GM18502 (cell line): ENCODE measurements around the gene ALDH3A1.

Experiments used
- ATAC-seq: cut with Tn5 transposase; IDR thresholded peaks from one replicate; pipeline ENCODE4 v1.9.1; 2021; ENCODE audit warnings: mild to moderate bottlenecking; ENCODE audit not compliant: unreplicated experiment, poor library complexity

Gene ALDH3A1

DNA sequence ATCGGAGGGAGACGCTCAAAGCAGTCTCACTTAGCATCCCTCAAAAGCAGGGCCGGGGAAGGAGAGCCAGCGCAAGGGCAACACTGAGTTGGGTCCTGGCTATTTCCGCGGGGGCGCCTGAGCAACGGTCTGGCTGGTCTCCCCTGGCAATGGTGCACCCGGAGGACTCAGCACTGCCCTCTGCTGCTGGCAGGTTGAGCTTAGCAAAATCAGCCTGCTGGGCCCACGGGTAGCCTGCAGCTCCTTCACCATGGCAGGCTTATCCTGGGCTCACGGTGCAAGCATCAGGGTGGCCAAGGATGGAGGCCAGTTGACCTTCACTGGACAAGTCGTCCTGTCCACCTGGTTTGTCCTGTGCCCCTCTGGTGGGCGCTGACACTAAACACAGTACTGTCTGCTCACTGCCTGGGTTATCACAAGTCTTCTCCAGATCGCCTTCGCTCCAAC is 14.4 kb upstream of the ALDH3A1 start:
- no peak for ATAC-seq

DNA sequence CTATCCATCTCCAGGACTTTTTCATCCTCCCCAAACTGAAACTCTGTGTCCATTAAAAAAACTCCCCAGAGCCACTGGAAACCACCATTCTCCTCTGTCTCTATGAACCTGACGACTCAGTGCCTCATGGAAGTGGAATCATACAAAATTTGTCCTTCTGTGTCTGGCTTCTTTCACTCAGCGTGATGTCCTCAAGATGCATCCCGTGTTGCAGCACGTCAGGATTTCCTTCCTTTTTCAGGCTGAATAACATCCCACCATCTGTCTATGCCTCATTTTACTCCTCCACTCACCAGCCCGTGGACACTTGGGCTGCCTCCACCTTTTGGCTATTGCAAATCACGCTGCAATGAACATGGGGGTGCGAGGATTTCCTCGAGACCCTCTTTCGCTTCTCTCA is 12.6 kb upstream of the ALDH3A1 start:
- ATAC-seq, result no peak

DNA sequence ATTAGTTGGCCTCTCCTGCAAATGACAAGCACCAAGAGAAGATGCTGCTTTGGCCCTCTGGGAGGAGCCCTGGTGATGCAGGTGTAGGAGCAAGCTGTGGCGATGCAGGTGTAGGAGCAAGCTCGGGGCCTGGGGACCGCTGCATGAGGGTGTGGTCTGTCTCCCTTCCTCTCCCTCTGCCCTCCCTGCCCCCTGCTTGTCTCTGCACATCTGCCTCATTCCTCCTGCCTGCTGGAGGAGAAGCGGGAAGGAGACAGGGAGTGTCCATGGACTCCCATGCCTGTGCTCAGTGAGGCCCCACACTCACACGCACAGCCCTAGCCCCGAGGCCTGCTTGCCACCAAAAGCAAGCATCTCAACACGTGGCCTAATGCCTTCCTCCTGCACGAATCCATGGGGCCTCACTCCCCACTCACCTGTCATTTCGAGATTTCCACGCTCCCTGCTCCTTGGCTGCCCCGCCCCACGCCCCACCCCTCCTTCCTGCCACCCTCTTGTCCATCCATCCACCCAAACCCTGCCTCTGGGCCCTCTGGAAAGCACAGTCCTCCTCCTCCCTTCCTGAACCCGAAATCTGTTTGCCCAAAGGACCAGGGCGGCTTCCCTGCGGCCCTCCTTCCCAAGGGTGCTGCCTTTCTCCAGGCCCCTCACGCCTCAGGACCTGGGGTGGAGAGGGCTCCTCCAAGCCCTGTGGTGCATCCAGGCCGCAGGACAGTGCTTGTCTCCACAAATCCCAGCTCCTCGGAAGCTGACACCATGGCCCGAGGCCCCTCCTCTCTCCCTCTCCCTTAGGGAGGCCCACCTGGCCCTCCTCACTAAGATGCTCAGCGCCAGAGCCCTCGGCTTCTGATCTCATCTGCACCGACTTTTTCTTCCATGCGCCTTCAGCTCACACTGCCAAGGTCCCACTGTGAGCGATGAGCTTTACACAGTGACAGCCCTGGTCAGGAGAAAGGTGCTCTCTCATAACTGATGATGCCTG is 11.8 kb upstream of the ALDH3A1 start:
- ATAC-seq, result no peak

DNA sequence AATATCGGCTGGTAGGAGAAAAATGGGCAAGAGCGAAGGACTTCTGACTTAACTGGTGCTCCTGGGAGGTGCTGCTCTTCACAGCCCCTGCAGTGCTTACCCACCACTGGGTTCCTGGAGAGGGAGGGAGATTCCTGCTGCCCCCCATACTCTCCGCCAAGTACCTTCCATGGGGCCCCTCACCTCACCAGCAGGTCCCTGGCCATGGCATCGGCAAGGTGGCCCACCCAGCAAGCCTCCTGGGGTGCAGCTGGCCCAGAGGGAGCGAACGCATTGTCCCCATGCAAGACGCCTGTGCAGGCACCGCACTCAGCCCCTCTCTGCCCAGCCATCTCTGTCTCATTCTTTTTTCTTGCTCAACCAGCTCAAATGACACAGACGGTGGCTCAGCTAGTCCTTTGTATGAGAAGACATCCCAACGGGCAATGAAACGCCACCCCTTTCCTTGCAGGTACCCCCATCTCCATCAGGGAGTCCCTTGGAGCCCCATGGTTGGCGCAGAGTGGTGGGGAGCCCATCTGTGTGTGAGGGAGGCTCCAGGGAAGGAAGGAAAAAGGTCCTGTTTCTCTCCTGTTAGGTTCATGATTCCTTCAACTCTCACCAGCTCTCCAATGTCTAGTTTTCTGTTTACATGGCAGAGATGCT is 9.6 kb upstream of the ALDH3A1 start:
- no peak for ATAC-seq

DNA sequence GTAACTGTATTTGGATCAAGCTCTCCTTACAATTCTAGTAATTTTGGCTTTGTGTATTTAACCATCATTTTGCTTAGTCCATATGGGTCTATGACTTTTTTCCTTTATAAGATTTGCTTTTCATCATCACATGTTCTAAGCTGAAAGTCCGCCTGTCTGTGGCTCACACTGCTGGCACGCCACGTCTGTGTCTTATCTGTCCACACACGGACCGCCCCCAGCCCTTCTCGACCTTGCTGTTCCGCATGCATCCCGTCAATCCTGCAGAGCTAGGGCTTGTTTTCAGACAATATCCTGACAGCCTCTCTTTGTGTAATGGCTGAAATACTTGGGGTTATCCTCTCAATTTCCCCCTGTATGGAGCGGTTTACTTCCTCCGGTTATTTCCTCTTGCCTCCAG is 8.4 kb upstream of the ALDH3A1 start:
- ATAC-seq, result no peak

DNA sequence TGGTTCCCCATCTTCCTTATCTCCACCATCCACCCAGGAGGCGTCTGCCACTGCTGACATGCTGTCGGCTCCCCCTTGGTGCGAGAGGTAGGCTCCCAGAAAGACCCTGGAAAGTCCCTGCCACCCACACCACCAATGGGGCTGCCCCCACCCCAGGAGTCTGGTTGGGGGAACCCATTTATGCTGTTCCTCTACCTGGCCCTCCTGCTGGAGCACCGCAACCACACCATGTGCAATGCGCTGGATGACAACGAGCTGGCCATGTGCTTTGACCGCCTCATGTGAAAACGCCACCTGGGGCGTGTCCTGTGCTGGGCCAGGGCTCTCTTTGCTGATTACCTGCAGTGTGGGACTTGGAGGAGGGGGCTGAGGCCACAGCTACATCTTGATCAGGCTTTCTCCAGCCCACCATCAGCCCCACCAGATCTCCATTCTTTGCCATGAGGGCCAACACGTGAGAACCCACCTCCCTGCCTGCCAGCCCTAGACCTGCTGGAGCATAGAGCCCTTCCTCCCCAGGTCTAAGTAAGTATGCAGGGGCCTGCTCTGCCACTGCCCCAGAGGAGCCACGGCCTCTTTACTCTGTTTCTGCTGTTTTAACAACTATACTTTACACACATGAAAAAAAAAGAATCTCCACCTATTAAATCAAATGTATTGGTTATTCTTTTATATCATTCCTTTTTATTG is 7.9 kb upstream of the ALDH3A1 start:
- ATAC-seq, result no peak

DNA sequence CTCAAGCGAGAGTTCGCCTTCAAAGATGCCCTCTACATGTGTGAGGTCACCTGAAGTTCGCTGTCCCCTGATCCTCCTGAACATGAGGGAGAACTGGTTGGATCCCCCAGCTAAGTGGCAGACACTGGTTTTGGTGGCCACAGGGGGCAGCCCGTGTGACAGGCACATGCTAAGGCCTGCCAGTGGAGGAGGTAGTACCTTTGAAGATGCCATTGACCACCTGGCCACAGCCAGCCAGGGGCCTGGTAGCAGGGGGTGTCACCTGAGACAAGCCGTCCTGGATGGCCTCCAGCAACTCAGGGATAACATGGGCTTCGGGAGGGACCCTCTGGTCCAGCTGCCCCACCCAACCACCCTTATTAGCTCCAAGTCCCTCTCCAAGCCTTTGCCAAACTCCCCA is 7.3 kb upstream of the ALDH3A1 start:
- ATAC-seq, result no peak

DNA sequence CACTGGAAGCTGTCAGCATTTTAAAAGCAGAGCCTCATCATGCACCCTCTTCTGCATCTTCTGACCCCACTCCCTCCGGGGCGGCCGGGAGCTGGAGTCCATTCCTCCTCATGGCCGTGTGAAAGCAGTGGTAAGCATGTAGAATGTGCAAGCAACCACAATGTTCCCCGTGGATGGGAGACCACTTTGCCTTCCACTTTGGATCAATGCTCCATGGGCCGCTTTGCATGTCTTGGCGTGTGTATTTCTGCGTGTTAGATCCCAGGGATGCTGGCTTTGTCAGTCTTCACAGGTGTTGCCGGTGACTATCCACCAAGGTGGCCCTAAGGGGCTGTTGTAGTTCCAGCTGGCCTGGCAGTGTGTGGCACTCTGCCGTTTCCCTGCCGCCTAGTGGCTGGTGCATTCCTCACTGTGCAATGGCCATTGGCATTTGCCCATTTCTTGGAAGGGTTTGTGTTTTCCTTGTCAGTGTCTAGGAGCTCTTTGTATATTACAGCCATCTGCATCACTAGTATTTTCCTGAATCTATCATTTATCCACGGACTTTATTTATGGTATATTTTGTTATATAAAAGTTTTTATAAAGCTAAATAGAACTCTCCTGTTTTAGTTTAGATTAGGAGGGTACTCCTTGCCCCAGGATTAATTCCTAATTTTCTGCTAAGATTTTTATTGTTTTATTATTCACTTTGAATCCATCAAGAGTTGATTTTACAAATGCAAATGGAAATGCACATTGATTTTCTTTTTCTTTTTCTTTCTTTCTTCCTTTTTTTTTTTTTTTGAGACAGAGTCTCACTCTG is 5.8 kb upstream of the ALDH3A1 start:
- ATAC-seq, result no peak

DNA sequence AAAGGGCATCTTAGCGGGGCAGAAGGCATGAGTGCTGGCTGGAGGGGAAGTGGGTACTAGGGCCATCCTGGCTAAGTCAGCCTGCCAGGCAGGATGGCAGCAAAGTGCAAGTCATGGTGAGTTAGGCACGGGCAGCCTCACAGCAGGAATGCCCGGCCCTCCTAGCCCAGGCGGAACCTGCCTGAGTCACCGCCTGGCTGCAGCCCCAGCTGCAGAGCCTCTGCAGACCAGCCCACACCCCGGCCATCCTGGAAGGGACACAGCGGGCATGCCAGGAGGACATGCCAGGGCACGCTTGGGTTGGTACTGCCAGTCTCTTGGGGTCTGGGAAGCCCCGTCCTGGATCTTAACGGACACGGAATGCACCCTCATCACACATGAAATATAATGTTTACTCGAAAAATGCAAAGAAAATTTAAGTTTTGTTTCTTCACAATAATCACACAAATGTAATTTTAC is 5.0 kb upstream of the ALDH3A1 start:
- ATAC-seq, result no peak

DNA sequence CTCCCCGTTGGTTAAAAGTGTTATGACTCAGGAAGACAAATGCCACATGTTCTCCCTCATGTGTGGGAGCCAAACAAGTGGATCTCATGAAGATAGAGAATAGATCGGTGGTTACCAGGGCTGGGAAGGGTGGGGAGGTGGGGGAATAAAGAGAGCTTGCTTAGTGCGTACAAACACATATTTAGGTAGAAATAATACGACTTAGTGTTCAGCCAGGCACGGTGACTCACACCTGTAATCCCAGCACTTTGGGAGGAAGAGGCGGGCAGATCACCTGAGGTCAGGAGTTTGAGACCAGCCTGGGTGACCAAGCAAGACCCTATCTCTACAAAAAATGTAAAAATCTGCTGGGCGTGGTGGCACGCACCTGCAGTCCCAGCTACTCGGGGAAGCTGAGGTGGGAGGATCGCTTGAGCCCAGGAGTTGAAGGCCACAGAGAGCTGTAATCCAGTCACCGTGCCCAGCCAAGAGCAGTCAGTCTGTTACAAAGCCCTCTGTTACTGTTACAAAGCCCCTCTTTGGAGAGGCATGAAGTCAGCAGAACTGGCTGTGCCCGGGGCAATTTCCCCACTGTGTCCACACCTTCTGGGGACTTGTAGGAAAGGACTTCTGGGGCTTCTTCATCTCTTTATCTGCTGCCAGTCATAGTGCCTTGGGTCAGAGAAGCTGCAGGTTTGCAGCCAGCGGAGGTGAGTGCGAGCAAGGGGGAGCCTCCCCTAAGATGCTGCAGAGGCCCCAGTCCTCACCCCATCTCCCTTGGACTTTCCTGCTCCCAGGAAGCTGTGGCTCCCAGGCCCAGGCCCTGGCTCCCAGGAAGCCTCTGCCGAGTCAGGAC is 4.3 kb upstream of the ALDH3A1 start:
- no peak for ATAC-seq

DNA sequence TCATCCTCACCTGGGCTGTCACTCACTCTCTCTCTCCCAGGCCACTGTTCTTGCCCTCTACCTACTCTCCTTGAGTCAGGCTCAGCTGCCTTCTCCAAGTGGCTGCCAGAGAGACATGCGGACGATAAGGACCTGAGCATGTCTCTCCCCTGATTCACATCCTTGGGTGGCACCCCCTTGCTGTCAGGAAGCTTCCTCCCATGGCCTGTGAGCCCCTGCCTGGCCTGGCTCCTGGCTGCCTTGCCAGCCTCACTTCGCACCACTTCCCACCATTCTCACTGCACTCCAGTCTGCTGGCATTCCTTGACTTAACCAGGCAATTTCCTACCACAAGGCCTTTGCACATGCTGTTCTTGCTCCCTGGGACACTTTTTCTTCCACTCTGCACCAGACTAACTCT is 2.7 kb upstream of the ALDH3A1 start:
- ATAC-seq, result no peak

DNA sequence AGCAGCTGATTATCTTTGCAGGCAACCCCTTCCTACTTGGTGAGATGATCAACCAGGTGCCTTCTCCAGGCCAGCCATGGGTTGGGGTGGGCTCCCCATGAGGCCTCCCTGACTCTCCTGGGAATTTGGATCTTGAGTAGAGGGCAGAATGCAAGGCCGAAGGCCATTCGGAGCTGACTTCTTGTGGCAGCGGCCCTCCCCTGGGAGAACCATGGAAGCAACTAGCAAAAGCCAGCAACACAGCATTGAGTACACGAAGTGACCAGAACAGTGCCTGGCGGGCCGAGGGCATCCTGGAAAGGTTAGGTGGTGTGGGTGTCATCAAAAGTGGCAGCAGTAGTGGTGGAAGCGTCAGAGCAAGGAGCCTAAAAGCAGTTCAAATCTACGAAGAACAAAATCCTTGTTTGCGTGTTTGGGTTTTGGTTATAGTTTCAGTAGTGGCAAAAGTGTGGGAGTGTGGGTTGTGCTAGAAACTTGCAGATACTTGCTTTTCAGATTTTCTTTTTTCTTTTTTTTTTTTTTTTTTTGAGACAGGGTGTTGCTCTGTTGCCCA is 2.0 kb upstream of the ALDH3A1 start:
- no peak for ATAC-seq

DNA sequence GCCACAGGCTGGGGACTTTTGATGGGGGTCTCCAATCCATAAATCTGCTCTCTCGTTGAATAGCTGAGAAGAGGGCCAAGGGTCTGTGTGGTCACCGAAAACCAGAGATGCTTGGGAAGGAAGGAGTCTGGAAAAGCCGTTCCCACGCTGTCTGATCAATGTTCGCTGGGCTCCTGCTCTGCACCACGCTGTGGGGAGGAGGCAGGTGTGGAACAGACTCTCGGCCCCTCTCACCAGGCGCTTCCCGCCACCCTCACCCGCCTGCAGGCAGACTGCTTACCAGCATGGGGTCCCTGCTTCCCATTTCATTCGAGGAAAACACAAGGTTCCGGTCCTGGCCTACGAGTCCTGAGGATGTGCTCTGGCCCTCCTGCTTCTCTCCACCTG is 702 bp upstream of the ALDH3A1 start:
- ATAC-seq, result no peak

DNA sequence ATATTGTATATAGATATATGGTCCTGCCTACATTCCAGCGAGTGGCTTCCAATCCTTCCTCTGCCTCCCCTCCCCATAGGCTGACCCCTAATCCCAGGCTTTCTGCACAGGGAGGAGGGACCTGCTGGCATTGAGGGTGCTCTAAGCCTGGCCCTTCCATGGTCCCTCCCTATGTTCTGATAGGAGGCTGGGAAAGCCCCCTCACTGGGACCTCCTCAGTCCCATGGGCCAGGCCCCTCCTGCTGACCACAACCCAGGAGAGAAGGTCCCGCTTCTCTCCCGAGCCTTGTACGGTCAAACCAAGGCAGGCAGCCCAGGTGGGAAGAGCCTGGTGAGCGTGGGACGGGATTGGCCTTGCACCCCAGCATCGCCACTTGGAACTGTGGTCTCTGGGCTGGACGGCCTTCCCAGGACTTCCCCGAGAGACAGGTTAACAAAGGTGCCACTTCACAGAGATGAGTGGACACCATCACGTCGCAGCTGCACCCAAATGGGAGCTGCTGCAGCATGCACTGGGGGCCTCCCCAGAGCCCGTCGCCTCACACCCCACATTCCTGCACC is 859 bp downstream of the ALDH3A1 start:
- no peak for ATAC-seq

DNA sequence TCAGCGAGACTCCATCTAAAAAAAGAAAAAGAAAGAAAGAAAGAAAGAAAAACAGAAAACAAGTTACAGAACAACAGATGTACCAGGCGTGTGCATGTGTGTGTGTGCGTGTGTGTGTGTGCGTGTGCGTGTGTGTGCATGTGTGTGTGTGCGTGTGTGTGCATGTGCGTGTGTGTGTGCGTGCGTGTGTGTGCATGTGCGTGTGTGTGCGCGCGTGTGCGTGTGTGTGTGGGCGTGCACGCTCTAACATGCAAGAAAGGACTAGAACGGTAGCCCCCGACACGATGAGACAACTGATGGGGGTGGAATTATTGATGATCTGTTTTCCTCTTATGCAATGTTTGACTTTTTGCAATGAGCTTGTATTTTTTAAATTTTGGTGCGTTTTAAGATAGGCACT is 1.6 kb downstream of the ALDH3A1 start:
- no peak for ATAC-seq

DNA sequence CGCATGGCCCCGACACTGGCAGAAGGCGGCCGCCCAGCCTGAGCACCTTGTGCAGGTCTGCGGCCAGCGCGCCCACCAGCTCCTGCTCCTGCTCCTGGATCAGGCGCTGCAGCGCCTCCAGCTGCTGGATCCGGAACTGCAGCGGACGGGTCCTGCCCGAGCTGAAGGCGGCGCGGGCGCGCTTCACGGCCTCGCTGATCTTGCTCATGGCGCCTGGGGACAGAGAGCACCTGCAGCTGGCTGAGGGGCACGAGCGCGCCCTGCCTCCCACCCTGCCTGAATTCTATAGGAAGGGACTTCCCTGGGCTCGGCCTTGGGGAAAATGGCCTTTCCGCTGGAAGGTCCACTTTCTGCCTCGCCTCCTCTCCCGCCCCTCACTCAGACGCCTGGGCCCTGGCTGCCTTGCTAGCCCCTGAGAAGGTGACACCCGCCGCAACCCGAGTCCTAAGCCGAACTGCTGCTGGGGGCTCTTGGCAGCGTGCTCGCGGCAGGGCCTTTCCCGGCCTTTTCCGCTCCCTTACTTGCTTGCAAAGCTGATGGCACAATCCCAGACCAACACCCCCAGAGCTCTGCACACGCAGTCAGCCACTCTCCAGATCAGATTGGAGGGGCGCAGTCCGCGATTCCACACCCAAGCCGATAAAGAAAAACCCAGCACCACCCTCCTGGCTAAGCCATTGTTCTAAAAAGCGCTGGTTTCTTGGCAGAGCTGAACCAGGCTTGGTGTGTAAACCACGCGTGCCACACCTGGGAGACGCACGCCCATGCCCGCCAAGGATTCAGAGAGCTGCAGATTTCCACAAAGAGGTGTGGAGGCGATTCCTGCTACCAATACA is 3.0 kb downstream of the ALDH3A1 start:
- ATAC-seq, result no peak

DNA sequence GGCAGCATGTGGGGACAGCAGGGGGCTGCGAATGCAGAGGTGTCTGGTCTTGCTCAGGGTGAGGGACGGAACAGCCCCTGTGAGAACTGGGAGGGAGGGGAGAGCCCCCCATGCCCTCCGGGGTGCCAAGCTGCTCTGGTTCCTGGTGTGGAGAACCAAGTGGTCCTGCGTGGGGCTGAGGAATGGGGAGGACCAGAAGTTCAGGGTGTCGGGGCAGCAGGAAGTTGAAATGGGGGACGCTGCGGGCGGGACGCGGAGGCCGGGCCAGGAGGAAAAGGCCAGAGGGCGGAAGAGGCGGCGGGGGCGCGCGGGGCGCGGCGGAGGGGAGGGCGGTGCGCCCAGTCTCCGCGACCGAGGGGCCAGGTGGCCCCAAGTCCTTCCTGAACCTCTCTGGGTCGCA is 3.6 kb downstream of the ALDH3A1 start:
- ATAC-seq, result no peak
